Spleen (tissue), 3 donors: ENCODE measurements around the gene TCEANC2.

Experiments
- POLR2A ChIP-seq, 3 donors: fragments of 450-650 bp; IDR thresholded peaks; one replicate each; pipeline ENCODE4 v1.5.1; 2017; ENCODE audit warnings: antibody characterized with exemption in 3 of 3, mild to moderate bottlenecking in 1 of 3
- POLR2AphosphoS5 ChIP-seq, 3 donors: sonication (generic); formaldehyde crosslinking; IDR thresholded peaks; one replicate each; pipeline ENCODE4 v1.5.1; 2017; ENCODE audit warnings: antibody characterized with exemption in 3 of 3

DNA sequence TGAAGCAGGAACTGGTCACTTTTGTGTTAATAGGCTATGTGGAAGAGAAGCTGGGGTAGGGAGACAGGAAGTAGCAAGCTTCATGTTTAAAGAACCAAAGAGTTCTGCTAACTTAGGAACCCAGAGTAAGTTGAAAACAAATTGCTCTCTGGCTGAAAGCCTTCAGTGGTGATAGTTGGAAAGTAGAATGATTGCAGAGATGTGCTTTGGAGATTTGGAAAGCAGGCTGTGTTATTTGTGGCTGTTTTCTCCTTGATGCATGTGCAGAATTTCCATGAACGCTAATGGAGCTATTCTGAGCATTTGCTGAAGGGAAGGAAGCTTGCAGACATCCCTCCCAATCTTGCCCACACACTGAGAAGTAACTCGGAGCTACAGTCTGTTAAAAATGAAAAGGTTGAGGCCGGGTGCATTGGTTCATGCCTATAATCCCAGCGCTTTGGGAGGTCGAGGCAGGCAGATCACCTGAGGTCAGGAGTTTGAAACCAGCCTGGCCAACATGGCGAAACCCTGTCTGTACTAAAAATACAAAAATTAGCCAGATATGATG lies 45.7 kb downstream of the TCEANC2 start:
- no peak for TF ChIP-seq POLR2A (IDR thresholded peaks at IDR 0.05)
- TF ChIP-seq POLR2AphosphoS5 (IDR thresholded peaks at IDR 0.05): no peak
